GM23338 (cell line): ENCODE measurements around the gene ITPR2. TPM values are rescaled to one million over a fixed set of nuclear protein-coding genes. Genes with fewer than 3 reads are reported as not detected.

Source experiments
- ATAC-seq: fragments of 200-7000 bp; cut with Tn5 transposase; 3 replicates; pipeline ENCODE4 v1.9.1; 2020
- DNase-seq: peaks from one replicate; pipeline ENCODE4 v3.0.0-alpha.2; 2015; ENCODE audit warnings: low spot score
- H2AFZ ChIP-seq: fragments of 200-600 bp; sonication (generic); 2 replicates; pipeline ENCODE4 v1.8.0; 2016; ENCODE audit warnings: antibody characterized with exemption, mild to moderate bottlenecking, moderate library complexity
- H3F3A ChIP-seq: fragments of 200-600 bp; sonication (generic); replicated peaks from 2 replicates; pipeline ENCODE4 v1.8.0; 2017; ENCODE audit warnings: antibody characterized with exemption, mixed run types, low read depth
- H3K27ac ChIP-seq: fragments of 200-600 bp; sonication (generic); 2 replicates; pipeline ENCODE4 v1.6.1; 2016; ENCODE audit warnings: low read depth
- H3K27me3 ChIP-seq: fragments of 200-600 bp; sonication (generic); 2 replicates; pipeline ENCODE4 v1.8.0; 2016; ENCODE audit warnings: mild to moderate bottlenecking, mixed run types, moderate library complexity; ENCODE audit not compliant: insufficient read depth
- H3K36me3 ChIP-seq: fragments of 200-600 bp; sonication (generic); 2 replicates; pipeline ENCODE4 v1.8.0; 2016; ENCODE audit warnings: mild to moderate bottlenecking; ENCODE audit not compliant: insufficient read depth
- H3K4me1 ChIP-seq: fragments of 200-600 bp; sonication (generic); 2 replicates; pipeline ENCODE4 v1.8.0; 2016; ENCODE audit warnings: mild to moderate bottlenecking, moderate library complexity; ENCODE audit not compliant: insufficient read depth
- H3K4me2 ChIP-seq: fragments of 200-600 bp; sonication (generic); 2 replicates; pipeline ENCODE4 v1.7.1; 2017; ENCODE audit warnings: mixed run types
- H3K4me3 ChIP-seq: fragments of 200-600 bp; sonication (generic); 2 replicates; pipeline ENCODE4 v1.6.1; 2016; ENCODE audit warnings: mixed run types
- H3K79me2 ChIP-seq: fragments of 200-600 bp; sonication (generic); replicated peaks from 2 replicates; pipeline ENCODE4 v1.8.0; 2017; ENCODE audit warnings: mild to moderate bottlenecking; ENCODE audit not compliant: insufficient read depth
- H3K9me2 ChIP-seq: fragments of 200-600 bp; sonication (generic); 2 replicates; pipeline ENCODE4 v1.8.0; 2017; ENCODE audit not compliant: insufficient read depth
- H4K20me1 ChIP-seq: fragments of 200-600 bp; sonication (generic); replicated peaks from 2 replicates; pipeline ENCODE4 v1.8.0; 2017; ENCODE audit warnings: mild to moderate bottlenecking; ENCODE audit not compliant: insufficient read depth
- H3K27ac Mint-ChIP-seq: 2 replicates; pipeline ENCODE4 v1.8.0; 2020; ENCODE audit warnings: inconsistent platforms, mild to moderate bottlenecking, moderate library complexity, mixed read lengths
- H3K27me3 Mint-ChIP-seq: 3 replicates; pipeline ENCODE4 v1.8.0; 2022; ENCODE audit warnings: low read depth, mild to moderate bottlenecking, moderate library complexity, mixed read lengths, inconsistent platforms; ENCODE audit not compliant: insufficient read depth, poor library complexity
- H3K36me3 Mint-ChIP-seq: 3 replicates; pipeline ENCODE4 v1.8.0; 2021; ENCODE audit warnings: low read depth, mild to moderate bottlenecking, inconsistent platforms, moderate library complexity, mixed read lengths
- H3K4me1 Mint-ChIP-seq: 3 replicates; pipeline ENCODE4 v1.8.0; 2020; ENCODE audit warnings: mild to moderate bottlenecking, inconsistent platforms, mixed read lengths
- H3K4me3 Mint-ChIP-seq: 3 replicates; pipeline ENCODE4 v1.8.0; 2021; ENCODE audit warnings: moderate library complexity, mild to moderate bottlenecking, inconsistent platforms, mixed read lengths
- H3K9me3 Mint-ChIP-seq: 3 replicates; pipeline ENCODE4 v1.8.0; 2020; ENCODE audit warnings: moderate library complexity, mild to moderate bottlenecking, inconsistent platforms, mixed read lengths
- CTCF ChIP-seq, 2 experiments: fragments of 200-600 bp in 1 of 2; sonication (generic) in 1 of 2; conservative IDR thresholded peaks; 2 replicates each; pipeline versions ENCODE4 v1.5.1 to v1.6.1; 2016 to 2017; ENCODE audit warnings: antibody characterized with exemption in 2 of 2, low read depth in 2 of 2, mild to moderate bottlenecking in 2 of 2, moderate library complexity in 1 of 2
- EZH2phosphoT487 ChIP-seq: fragments of 200-600 bp; sonication (generic); IDR thresholded peaks from one replicate; pipeline ENCODE4 v1.8.1; 2018; ENCODE audit warnings: antibody characterized with exemption; ENCODE audit not compliant: unreplicated experiment
- JUNB ChIP-seq: IDR thresholded peaks from one replicate; pipeline ENCODE4 v1.6.1; 2016; ENCODE audit warnings: antibody characterized with exemption; ENCODE audit not compliant: unreplicated experiment
- STAT1 ChIP-seq: IDR thresholded peaks from one replicate; pipeline ENCODE4 v1.6.1; 2016; ENCODE audit warnings: antibody characterized with exemption; ENCODE audit not compliant: unreplicated experiment
- ZNF462 ChIP-seq: fragments of 250-450 bp; sonication (Bioruptor Pico); IDR thresholded peaks from 2 replicates; pipeline ENCODE4 v1.5.0; 2020; ENCODE audit warnings: mild to moderate bottlenecking, moderate library complexity
- polyA plus RNA-seq: library from polyadenylated mRNA; unstranded; fragments of >200 nt; fragmentation: Nextera tagmentation; extraction: Ambion mirVana; gene quantifications from 2 replicates; pipeline ENCODE4 v1.2.1, GENCODE V29; 2016
- total RNA-seq: library from RNA; depleted of rRNA; stranded (reverse); fragments of >200 nt; shearing (Covaris generic); gene quantifications from 2 replicates; pipeline ENCODE4 v1.2.3, GENCODE V29; 2014

The ITPR2 gene
- total and polyA plus RNA-seq, 2 experiments from 2014 or later, result 44.5 to 65.2 TPM

GRCh38 chr12:26339976-26340375 lies 493.0 kb downstream of the ITPR2 start:
- no peak overlapping the region; the same call in 1 of the 2 replicates for H3K27ac Mint-ChIP-seq
- no peaks in the 10 kb centered on the region for H4K20me1 ChIP-seq
- no peak overlapping the region for H3K4me3 Mint-ChIP-seq
- H3K27ac ChIP-seq, result no peak overlapping the region
- ATAC-seq (no peak), DNase-seq (no peak)
- H3K9me2 ChIP-seq, result no peaks in the 10 kb centered on the region
- no peaks in the 10 kb centered on the region for H3F3A ChIP-seq
- H3K27me3 ChIP-seq, result no peaks in the 10 kb centered on the region
- H3K9me3 Mint-ChIP-seq, result no peaks in the 10 kb centered on the region
- no peaks in the 10 kb centered on the region for H3K79me2 ChIP-seq
- H3K4me3 ChIP-seq, result no peak overlapping the region
- peaks cover 15% of the 10 kb centered on the region for H3K4me1 Mint-ChIP-seq
- H3K27me3 Mint-ChIP-seq, result no peaks in the 10 kb centered on the region
- H2AFZ ChIP-seq, result no peak overlapping the region
- peaks cover 16% of the 10 kb centered on the region for H3K4me1 ChIP-seq
- H3K36me3 ChIP-seq, result no peaks in the 10 kb centered on the region
- no peak for TF ChIP-seq JUNB
- TF ChIP-seq ZNF462 (CRISPR knock-in tag), result no peak
- no peak for TF ChIP-seq STAT1
- no peak for TF ChIP-seq EZH2phosphoT487
- H3K36me3 Mint-ChIP-seq, result no peaks in the 10 kb centered on the region
- H3K4me2 ChIP-seq, result no peak overlapping the region

GRCh38 chr12:26338586-26339572 lies 494.1 kb downstream of the ITPR2 start:
- Mint-ChIP-seq H3K4me3 (no peak overlapping the region), H3K27me3 (no peaks in the 10 kb centered on the region), H3K27ac (no peak overlapping the region), H3K9me3 (no peaks in the 10 kb centered on the region), H3K36me3 (peaks cover 9% of the 10 kb centered on the region; the same call in 2 of the 3 replicates), H3K4me1 (peaks cover 15% of the 10 kb centered on the region)
- ATAC-seq (no peak), DNase-seq (no peak)
- no peaks in the 10 kb centered on the region for H3K36me3 ChIP-seq
- no peak overlapping the region for H3K27ac ChIP-seq
- TF ChIP-seq CTCF (conservative IDR thresholded peaks at IDR 0.05; ENCODE audit: low read depth in 2 of 2), result no peak
- H3K4me1 ChIP-seq, result peaks cover 16% of the 10 kb centered on the region
- H3K79me2 ChIP-seq, result no peaks in the 10 kb centered on the region
- no peak overlapping the region for H3K4me3 ChIP-seq
- H2AFZ ChIP-seq, result no peak overlapping the region
- no peak overlapping the region for H3K4me2 ChIP-seq
- H3K27me3 ChIP-seq, result no peaks in the 10 kb centered on the region
- no peaks in the 10 kb centered on the region for H3F3A ChIP-seq
- H3K9me2 ChIP-seq, result no peaks in the 10 kb centered on the region
- no peaks in the 10 kb centered on the region for H4K20me1 ChIP-seq
